MCF 10A (cell line): ENCODE measurements around the gene FAM234A. TPM values are rescaled to one million over a fixed set of nuclear protein-coding genes. Genes with fewer than 3 reads are reported as not detected.

Experiments
- BruUV-seq: library from RNA; stranded (reverse); fragments of 400-500 nt; replicated peaks from 2 replicates; lab custom pipeline; 2021; lab: Mats Ljungman, UMichigan
- CTCF ChIA-PET: fragments of 300-600 bp; sonication (Branson Sonifier 250); formaldehyde crosslinking; extraction: SDS; loops from one replicate; lab custom pipeline; 2021; ENCODE audit warnings: antibody characterized with exemption, inconsistent platforms; lab: Yijun Ruan, JAX
- POLR2A ChIA-PET: fragments of 300-600, 350-650 bp; sonication (Branson Sonifier 250); formaldehyde crosslinking; extraction: SDS; loops from one replicate; lab custom pipeline; 2020; ENCODE audit warnings: antibody characterized with exemption, inconsistent platforms; lab: Yijun Ruan, JAX
- DNase-seq: peaks from one replicate; pipeline ENCODE4 v3.0.0-alpha.2; 2018; ENCODE audit not compliant: unreplicated experiment
- H3K27ac Mint-ChIP-seq: one replicate; pipeline ENCODE4 v1.8.0; 2022; ENCODE audit warnings: mild to moderate bottlenecking, low read depth, mixed read lengths; ENCODE audit not compliant: unreplicated experiment
- H3K27me3 Mint-ChIP-seq: one replicate; pipeline ENCODE4 v1.8.0; 2022; ENCODE audit warnings: mixed read lengths; ENCODE audit not compliant: insufficient read depth, unreplicated experiment
- H3K36me3 Mint-ChIP-seq: one replicate; pipeline ENCODE4 v1.8.0; 2022; ENCODE audit warnings: mild to moderate bottlenecking, moderate library complexity, mixed read lengths; ENCODE audit not compliant: insufficient read depth, unreplicated experiment
- H3K4me1 Mint-ChIP-seq: one replicate; pipeline ENCODE4 v1.8.0; 2022; ENCODE audit warnings: mixed read lengths; ENCODE audit not compliant: insufficient read depth, unreplicated experiment
- H3K4me3 Mint-ChIP-seq: one replicate; pipeline ENCODE4 v1.8.0; 2022; ENCODE audit warnings: mild to moderate bottlenecking, moderate library complexity, mixed read lengths; ENCODE audit not compliant: unreplicated experiment
- H3K9me3 Mint-ChIP-seq: one replicate; pipeline ENCODE4 v1.8.0; 2022; ENCODE audit warnings: mixed read lengths; ENCODE audit not compliant: unreplicated experiment
- CTCF ChIP-seq: fragments of 200-600 bp; IDR thresholded peaks from one replicate; pipeline ENCODE4 v1.8.0; 2022; ENCODE audit warnings: antibody characterized with exemption, mild to moderate bottlenecking; ENCODE audit not compliant: unreplicated experiment
- intact Hi-C: fragments of 100-400 bp; cut with micrococcal nuclease; formaldehyde crosslinking; loops from 2 replicates; pipeline ENCODE4 v1.14.1; 2022
- total RNA-seq: library from RNA; stranded (reverse); gene quantifications from 2 replicates; pipeline ENCODE4 v1.2.3, GENCODE V29; 2022

Gene FAM234A
- total RNA-seq, 1 experiment from 2014 or later = 67.3 TPM

- intact Hi-C loops = no loop called here
- peaks cover 4% of the 10 kb centered on the region for H3K4me1 Mint-ChIP-seq
- no peak within 1 kb of the TSS for H3K27ac Mint-ChIP-seq
- no peak for TF ChIP-seq CTCF
- no peak within 1 kb of the TSS for H3K4me3 Mint-ChIP-seq
- H3K27me3 Mint-ChIP-seq = no peaks in the 10 kb centered on the region
- BruUV-seq = no TSS peak
- H3K9me3 Mint-ChIP-seq = no peaks in the 10 kb centered on the region
- CTCF ChIA-PET = no interaction called here
- no peak for DNase-seq
- POLR2A ChIA-PET = no interaction called here
- no peaks in the 10 kb centered on the region for H3K36me3 Mint-ChIP-seq
These were observed 48.6 kb downstream of the FAM234A start, which contains the start of gene PDIA2 for GRCh38 chr16:283033-283805. PDIA2 (plus strand) TSS chr16:283164; CDS start chr16:283170, 6 bp downstream.

GRCh38 chr16:284204-285120 lies 49.8 kb downstream of the FAM234A start:
- no peaks in the 10 kb centered on the region for H3K27me3 Mint-ChIP-seq
- no TSS peak for BruUV-seq
- H3K4me1 Mint-ChIP-seq = no peaks in the 10 kb centered on the region
- ChIA-PET POLR2A (no interaction called here), CTCF (no interaction called here)
- intact Hi-C loops = no loop called here
- H3K27ac Mint-ChIP-seq = no peak overlapping the region
- no peaks in the 10 kb centered on the region for H3K9me3 Mint-ChIP-seq
- no peak for TF ChIP-seq CTCF
- H3K4me3 Mint-ChIP-seq = no peak overlapping the region
- DNase-seq = no peak
- peaks cover 1% of the 10 kb centered on the region for H3K36me3 Mint-ChIP-seq

GRCh38 chr16:285146-286055 lies 50.8 kb downstream of the FAM234A start:
- Mint-ChIP-seq H3K9me3 (no peaks in the 10 kb centered on the region), H3K36me3 (peaks cover 9% of the 10 kb centered on the region), H3K27me3 (no peaks in the 10 kb centered on the region), H3K4me1 (no peaks in the 10 kb centered on the region), H3K4me3 (no peak overlapping the region), H3K27ac (no peak overlapping the region)
- no peak for DNase-seq
- intact Hi-C loops = no loop called here
- TF ChIP-seq CTCF = no peak
- ChIA-PET POLR2A (no interaction called here), CTCF (no interaction called here)
- BruUV-seq = no TSS peak
